IMR-90 (cell line): ENCODE measurements around the gene UBQLN1. TPM values are rescaled to one million over a fixed set of nuclear protein-coding genes. Genes with fewer than 3 reads are reported as not detected.

ENCODE experiments used
- ATAC-seq: fragments of 200-7000 bp; cut with Tn5 transposase; 2 replicates; pipeline ENCODE4 v1.9.1; 2020; ENCODE audit warnings: low read depth, mild to moderate bottlenecking, moderate library complexity
- BruUV-seq: library from RNA; stranded (reverse); fragments of 400-500 nt; replicated peaks from 2 replicates; lab custom pipeline; 2021; lab: Mats Ljungman, UMichigan
- CTCF ChIA-PET: fragments of 300-600 bp; formaldehyde crosslinking; extraction: SDS; loops from one replicate; lab custom pipeline; 2021; ENCODE audit warnings: antibody characterized with exemption; lab: Yijun Ruan, JAX
- POLR2A ChIA-PET: fragments of 300-600 bp; sonication (Branson Sonifier 250); formaldehyde crosslinking; loops from one replicate; lab custom pipeline; 2022; ENCODE audit warnings: antibody characterized with exemption; ENCODE audit not compliant: unreplicated experiment; lab: Charles Lee
- DNase-seq: peaks from one replicate; pipeline ENCODE4 v3.0.0; 2013
- H2AFZ ChIP-seq: replicated peaks from 2 replicates; pipeline ENCODE3; 2013; ENCODE audit warnings: low read length, mild to moderate bottlenecking; ENCODE audit not compliant: poor library complexity
- H2AK5ac ChIP-seq: 2 replicates; pipeline ENCODE4 v1.6.1; 2013; ENCODE audit warnings: low read depth, low read length, inconsistent platforms
- H2AK9ac ChIP-seq: replicated peaks from 2 replicates; pipeline ENCODE3; 2013; ENCODE audit warnings: mild to moderate bottlenecking, low read depth, low read length, moderate library complexity; ENCODE audit not compliant: poor library complexity
- H2BK120ac ChIP-seq: 2 replicates; pipeline ENCODE4 v1.6.1; 2013; ENCODE audit warnings: low read depth, low read length, inconsistent platforms
- H2BK15ac ChIP-seq: 3 replicates; pipeline ENCODE4 v1.6.1; 2013; ENCODE audit warnings: low read depth, low read length, inconsistent platforms
- H2BK20ac ChIP-seq: 2 replicates; pipeline ENCODE4 v1.6.1; 2013; ENCODE audit warnings: low read depth, mild to moderate bottlenecking, inconsistent platforms, low read length, moderate library complexity
- H2BK5ac ChIP-seq: 2 replicates; pipeline ENCODE4 v1.6.1; 2013; ENCODE audit warnings: mild to moderate bottlenecking, low read depth, low read length, inconsistent platforms; ENCODE audit not compliant: poor library complexity, severe bottlenecking
- H3K14ac ChIP-seq: replicated peaks from 2 replicates; pipeline ENCODE4 v1.6.1; 2013; ENCODE audit warnings: low read depth, low read length, inconsistent platforms
- H3K18ac ChIP-seq: 2 replicates; pipeline ENCODE4 v1.6.1; 2013; ENCODE audit warnings: low read depth, low read length, control low read depth
- H3K23ac ChIP-seq: 2 replicates; pipeline ENCODE4 v1.6.1; 2013; ENCODE audit warnings: low read depth, low read length, inconsistent platforms
- H3K27ac ChIP-seq: 2 replicates; pipeline ENCODE4 v1.5.1; 2013; ENCODE audit warnings: mild to moderate bottlenecking, control low read depth, low read length; ENCODE audit not compliant: insufficient read depth
- H3K27me3 ChIP-seq: 2 replicates; pipeline ENCODE4 v1.6.1; 2013; ENCODE audit warnings: low read length; ENCODE audit not compliant: control insufficient read depth, insufficient read depth
- H3K36me3 ChIP-seq: 2 replicates; pipeline ENCODE4 v1.6.1; 2013; ENCODE audit warnings: low read length, mixed read lengths; ENCODE audit not compliant: control insufficient read depth, insufficient read depth
- H3K4ac ChIP-seq: 2 replicates; pipeline ENCODE4 v1.6.1; 2013; ENCODE audit warnings: low read depth, low read length, inconsistent platforms
- H3K4me1 ChIP-seq: 2 replicates; pipeline ENCODE4 v1.6.1; 2013; ENCODE audit warnings: low read length, mixed read lengths; ENCODE audit not compliant: control insufficient read depth, insufficient read depth
- H3K4me2 ChIP-seq: 2 replicates; pipeline ENCODE4 v1.6.1; 2013; ENCODE audit warnings: low read depth, mild to moderate bottlenecking, control low read depth, low read length, moderate library complexity
- H3K4me3 ChIP-seq: 2 replicates; pipeline ENCODE4 v1.5.1; 2013; ENCODE audit warnings: low read depth, mild to moderate bottlenecking, control low read depth, low read length, moderate library complexity; ENCODE audit not compliant: insufficient read depth
- H3K56ac ChIP-seq: 2 replicates; pipeline ENCODE4 v1.6.1; 2013; ENCODE audit warnings: low read length, inconsistent platforms; ENCODE audit not compliant: insufficient read depth; ENCODE audit errors: extremely low read depth
- H3K79me1 ChIP-seq, 2 experiments: 2 replicates each; pipeline ENCODE4 v1.6.1; 2013; ENCODE audit warnings: low read length in 2 of 2, inconsistent platforms in 1 of 2, low read depth in 1 of 2
- H3K9ac ChIP-seq: 2 replicates; pipeline ENCODE4 v1.6.1; 2013; ENCODE audit warnings: low read depth, low read length, control low read depth
- H3K9me1 ChIP-seq: 2 replicates; pipeline ENCODE4 v1.6.1; 2013; ENCODE audit warnings: low read length, inconsistent platforms; ENCODE audit not compliant: insufficient read depth
- H3K9me3 ChIP-seq: 2 replicates; pipeline ENCODE4 v1.6.1; 2013; ENCODE audit warnings: low read length; ENCODE audit not compliant: control insufficient read depth, insufficient read depth
- H4K20me1 ChIP-seq: 2 replicates; pipeline ENCODE4 v1.6.1; 2013; ENCODE audit warnings: low read length, inconsistent platforms; ENCODE audit not compliant: insufficient read depth
- H4K5ac ChIP-seq: 2 replicates; pipeline ENCODE4 v1.6.1; 2013; ENCODE audit warnings: mild to moderate bottlenecking, low read depth, low read length, control low read depth
- H4K8ac ChIP-seq, 2 experiments: 2 replicates each; pipeline ENCODE4 v1.6.1; 2013; ENCODE audit warnings: low read depth in 2 of 2, low read length in 2 of 2, control low read depth in 1 of 2, inconsistent platforms in 1 of 2
- H4K91ac ChIP-seq: 2 replicates; pipeline ENCODE4 v1.6.1; 2013; ENCODE audit warnings: low read depth, low read length, inconsistent platforms; ENCODE audit not compliant: insufficient read depth
- BHLHE40 ChIP-seq: fragments of 150-350 bp; IDR thresholded peaks from 2 replicates; pipeline ENCODE4 v1.6.1; 2016; ENCODE audit warnings: mild to moderate bottlenecking, low read depth, low read length
- MAFK ChIP-seq: IDR thresholded peaks from 2 replicates; pipeline ENCODE4 v1.6.1; 2012; ENCODE audit warnings: low read depth, low read length, improper control_type of control experiment
- WGBS, 2 experiments: methylation state at CpG; one replicate each; pipeline versions ENCODE4 v1.1.5 to v1.1.7; 2013; ENCODE audit warnings: missing lambda C conversion rate in 2 of 2; ENCODE audit not compliant: insufficient read length in 1 of 2; ENCODE audit errors: extremely low coverage in 2 of 2; 5-methylcytosine and 5-hydroxymethylcytosine counted together
- dilution Hi-C: fragments of 300-500 bp; cut with HindIII; formaldehyde crosslinking; loops from one replicate; pipeline ENCODE4 v1.14.3; 2018; ENCODE audit warnings: low sequenced_read_pairs; ENCODE audit not compliant: unreplicated experiment
- in situ Hi-C: fragments of 300-500 bp; cut with MboI; formaldehyde crosslinking; loops from 3 replicates; pipeline ENCODE4 v1.14.3; 2019; ENCODE audit warnings: low sequenced_read_pairs, inconsistent platforms, mixed read lengths
- intact Hi-C: fragments of 100-400 bp; cut with micrococcal nuclease; formaldehyde crosslinking; loops from 2 replicates; pipeline ENCODE4 v1.10.0; 2022
- polyA plus RNA-seq, 3 experiments: library from polyadenylated mRNA; depleted of rRNA; stranded (reverse); fragments of >200 nt; gene quantifications; 2 replicates each; pipeline ENCODE4 v1.2.3, GENCODE V29; 2012; ENCODE audit warnings: low replicate concordance in 1 of 3
- total RNA-seq: library from RNA; depleted of rRNA; stranded (reverse); fragments of >200 nt; gene quantifications from 2 replicates; pipeline ENCODE4 v1.2.3, GENCODE V29; 2012

Gene UBQLN1
- total and polyA plus RNA-seq, 2 of the 4 experiments (the other 2 are of a cell fraction), result 74.3 to 164 TPM

GRCh38 chr9:83669067-83669466 lies 38.7 kb downstream of the UBQLN1 start:
- H4K5ac ChIP-seq, result no peak overlapping the region
- H3K4ac ChIP-seq, result no peak overlapping the region
- H3K27ac ChIP-seq, result no peak overlapping the region
- peaks cover 16% of the 10 kb centered on the region for H3K36me3 ChIP-seq
- ATAC-seq (peak; percentile 78), DNase-seq (peak; percentile 12)
- peaks cover 38 to 44% of the 10 kb centered on the region in 2 experiments for H3K79me1 ChIP-seq
- dilution Hi-C loops (no loop called here), intact Hi-C loops (loop anchor here (5.0 kb wide), 1 partner anchor 148 kb away; the partner anchor contains the start of gene GKAP1), in situ Hi-C loops (no loop called here)
- no peak overlapping the region for H2BK120ac ChIP-seq
- peaks cover 17% of the 10 kb centered on the region for H4K20me1 ChIP-seq
- H4K91ac ChIP-seq, result no peak overlapping the region
- no peak overlapping the region for H3K14ac ChIP-seq
- H3K9me1 ChIP-seq, result peaks cover 4% of the 10 kb centered on the region; the same call in 1 of the 2 replicates
- POLR2A ChIA-PET, result no interaction called here
- BruUV-seq, result no TSS peak
- no peaks in the 10 kb centered on the region for H3K9me3 ChIP-seq
- no peak overlapping the region for H4K8ac ChIP-seq
- H3K9ac ChIP-seq, result no peak overlapping the region
- peak overlapping the region; percentile 30 for H2BK5ac ChIP-seq
- H2BK20ac ChIP-seq, result no peak overlapping the region
- no peak overlapping the region for H3K4me2 ChIP-seq
- H3K27me3 ChIP-seq, result no peaks in the 10 kb centered on the region
- CTCF ChIA-PET, result no interaction called here
- no peak overlapping the region for H3K4me3 ChIP-seq
- H2AFZ ChIP-seq, result no peak overlapping the region
- TF ChIP-seq BHLHE40, result no peak
- no peak for TF ChIP-seq MAFK
- H3K56ac ChIP-seq, result no peak overlapping the region
- no peak overlapping the region for H2AK9ac ChIP-seq
- H3K23ac ChIP-seq, result no peak overlapping the region
- no peak overlapping the region for H3K18ac ChIP-seq
- no peaks in the 10 kb centered on the region; the same call in none of the 2 replicates for H3K4me1 ChIP-seq
- H2BK15ac ChIP-seq, result no peak overlapping the region
- no CpG with 5 or more reads among the region's 1 CpG for WGBS, 2 experiments
- H2AK5ac ChIP-seq, result no peak overlapping the region
